GM12892 (cell line): Measurements from ENCODE around the gene C4A.
"Not testable (repeated sequence)": the region's sequence is repeated elsewhere in the genome, so short reads cannot be mapped to it uniquely, and the experiment has no call there.

Source experiments
- POLR2A ChIP-seq: IDR thresholded peaks from 2 replicates; pipeline ENCODE4 v1.6.1; 2011; ENCODE audit warnings: low read depth, low read length, control low read depth
- POLR2AphosphoS5 ChIP-seq: IDR thresholded peaks from 2 replicates; pipeline ENCODE4 v1.6.1; 2011; ENCODE audit warnings: low read depth, low read length, control low read depth

GRCh38 chr6:32049149-32049548 is 67.3 kb downstream of the C4A start:
- not testable (repeated sequence) for TF ChIP-seq POLR2A, POLR2AphosphoS5
